Measurements from ENCODE around the gene USP6NL.
A peak's percentile ranks its signal among the peaks of the same experiment; 100 is the strongest.

The USP6NL gene

GRCh38 chr10:11468126-11468742 lies 143.2 kb downstream of the USP6NL start:
- Histone ChIP-seq H3K27me3 (ENCODE audit: insufficient read depth, low read length) (no peaks in the 10 kb centered on the region), H3K27ac (ENCODE audit: low read length) (peak overlapping the region; percentile 21), H3K36me3 (ENCODE audit: insufficient read depth, low read depth, low read length) (peaks cover 20% of the 10 kb centered on the region), H3K4me1 (ENCODE audit: insufficient read depth, low read length) (peaks cover 23% of the 10 kb centered on the region), H3K9me3 (ENCODE audit: insufficient read depth, low read depth, low read length) (no peaks in the 10 kb centered on the region), H3K9ac (ENCODE audit: low read depth, low read length) (no peak overlapping the region), H3K4me3 (ENCODE audit: low read length) (no peak overlapping the region)

GRCh38 chr10:11465406-11465805 lies 146.0 kb downstream of the USP6NL start:
- Histone ChIP-seq H3K27me3 (ENCODE audit: insufficient read depth, low read length) (no peaks in the 10 kb centered on the region), H3K4me3 (ENCODE audit: low read length) (no peak overlapping the region), H3K36me3 (ENCODE audit: insufficient read depth, low read depth, low read length) (peaks cover 45% of the 10 kb centered on the region), H3K9me3 (ENCODE audit: insufficient read depth, low read depth, low read length) (no peaks in the 10 kb centered on the region), H3K4me1 (ENCODE audit: insufficient read depth, low read length) (peaks cover 21% of the 10 kb centered on the region), H3K27ac (ENCODE audit: low read length) (no peak overlapping the region), H3K9ac (ENCODE audit: low read depth, low read length) (no peak overlapping the region)

GRCh38 chr10:11463111-11463510 lies 148.3 kb downstream of the USP6NL start:
- H3K27me3 ChIP-seq (ENCODE audit: insufficient read depth, low read length), result no peaks in the 10 kb centered on the region
- H3K4me1 ChIP-seq (ENCODE audit: insufficient read depth, low read length), result no peaks in the 10 kb centered on the region; the same call in 1 of the 2 replicates
- no peaks in the 10 kb centered on the region for H3K9me3 ChIP-seq (ENCODE audit: insufficient read depth, low read depth, low read length)
- H3K9ac ChIP-seq (ENCODE audit: low read depth, low read length), result no peak overlapping the region
- peaks cover 41% of the 10 kb centered on the region for H3K36me3 ChIP-seq (ENCODE audit: insufficient read depth, low read depth, low read length)
- no peak overlapping the region for H3K27ac ChIP-seq (ENCODE audit: low read length)
- H3K4me3 ChIP-seq (ENCODE audit: low read length), result no peak overlapping the region

- Histone ChIP-seq H3K27me3 (ENCODE audit: insufficient read depth, low read length) (no peaks in the 10 kb centered on the region), H3K9ac (ENCODE audit: low read depth, low read length) (no peak overlapping the region), H3K36me3 (ENCODE audit: insufficient read depth, low read depth, low read length) (peaks cover 39% of the 10 kb centered on the region), H3K4me3 (ENCODE audit: low read length) (no peak overlapping the region), H3K9me3 (ENCODE audit: insufficient read depth, low read depth, low read length) (no peaks in the 10 kb centered on the region), H3K4me1 (ENCODE audit: insufficient read depth, low read length) (no peaks in the 10 kb centered on the region), H3K27ac (ENCODE audit: low read length) (no peak overlapping the region)
Measured at GRCh38 chr10:11462071-11462470, 149.4 kb downstream of the USP6NL start.

- H3K9me3 ChIP-seq (ENCODE audit: insufficient read depth, low read depth, low read length), result no peaks in the 10 kb centered on the region
- peaks cover 15% of the 10 kb centered on the region for H3K36me3 ChIP-seq (ENCODE audit: insufficient read depth, low read depth, low read length)
- H3K4me3 ChIP-seq (ENCODE audit: low read length), result no peak overlapping the region
- H3K27ac ChIP-seq (ENCODE audit: low read length), result no peak overlapping the region
- H3K9ac ChIP-seq (ENCODE audit: low read depth, low read length), result no peak overlapping the region
- no peaks in the 10 kb centered on the region for H3K27me3 ChIP-seq (ENCODE audit: insufficient read depth, low read length)
- no peaks in the 10 kb centered on the region for H3K4me1 ChIP-seq (ENCODE audit: insufficient read depth, low read length)
Measured at GRCh38 chr10:11457336-11457735, 154.1 kb downstream of the USP6NL start.

GRCh38 chr10:11454958-11455566 lies 156.4 kb downstream of the USP6NL start:
- H3K36me3 ChIP-seq (ENCODE audit: insufficient read depth, low read depth, low read length), result no peaks in the 10 kb centered on the region
- no peaks in the 10 kb centered on the region for H3K9me3 ChIP-seq (ENCODE audit: insufficient read depth, low read depth, low read length)
- no peak overlapping the region for H3K27ac ChIP-seq (ENCODE audit: low read length)
- no peaks in the 10 kb centered on the region for H3K4me1 ChIP-seq (ENCODE audit: insufficient read depth, low read length)
- no peak overlapping the region for H3K4me3 ChIP-seq (ENCODE audit: low read length)
- H3K9ac ChIP-seq (ENCODE audit: low read depth, low read length), result no peak overlapping the region
- H3K27me3 ChIP-seq (ENCODE audit: insufficient read depth, low read length), result no peaks in the 10 kb centered on the region

- no peak overlapping the region for H3K4me3 ChIP-seq (ENCODE audit: low read length)
- no peaks in the 10 kb centered on the region for H3K36me3 ChIP-seq (ENCODE audit: insufficient read depth, low read depth, low read length)
- no peaks in the 10 kb centered on the region for H3K27me3 ChIP-seq (ENCODE audit: insufficient read depth, low read length)
- no peak overlapping the region for H3K27ac ChIP-seq (ENCODE audit: low read length)
- H3K4me1 ChIP-seq (ENCODE audit: insufficient read depth, low read length), result no peaks in the 10 kb centered on the region
- H3K9me3 ChIP-seq (ENCODE audit: insufficient read depth, low read depth, low read length), result no peaks in the 10 kb centered on the region
- no peak overlapping the region for H3K9ac ChIP-seq (ENCODE audit: low read depth, low read length)
Measured at GRCh38 chr10:11454160-11454559, 157.3 kb downstream of the USP6NL start.

- H3K9me3 ChIP-seq (ENCODE audit: insufficient read depth, low read depth, low read length), result no peaks in the 10 kb centered on the region
- no peak overlapping the region for H3K9ac ChIP-seq (ENCODE audit: low read depth, low read length)
- H3K4me3 ChIP-seq (ENCODE audit: low read length), result no peak overlapping the region
- H3K27ac ChIP-seq (ENCODE audit: low read length), result no peak overlapping the region
- no peaks in the 10 kb centered on the region for H3K27me3 ChIP-seq (ENCODE audit: insufficient read depth, low read length)
- H3K36me3 ChIP-seq (ENCODE audit: insufficient read depth, low read depth, low read length), result no peaks in the 10 kb centered on the region
- H3K4me1 ChIP-seq (ENCODE audit: insufficient read depth, low read length), result 0 out of 2 replicates have a peak, but pooled peaks cover 3% of the 10 kb centered on the region
Measured at GRCh38 chr10:11451640-11452260, 159.7 kb downstream of the USP6NL start.

GRCh38 chr10:11450427-11450826 lies 161.0 kb downstream of the USP6NL start:
- no peaks in the 10 kb centered on the region for H3K9me3 ChIP-seq (ENCODE audit: insufficient read depth, low read depth, low read length)
- no peak overlapping the region for H3K4me3 ChIP-seq (ENCODE audit: low read length)
- H3K27me3 ChIP-seq (ENCODE audit: insufficient read depth, low read length), result no peaks in the 10 kb centered on the region
- H3K4me1 ChIP-seq (ENCODE audit: insufficient read depth, low read length), result 0 out of 2 replicates have a peak, but pooled peaks cover 3% of the 10 kb centered on the region
- no peak overlapping the region for H3K9ac ChIP-seq (ENCODE audit: low read depth, low read length)
- no peaks in the 10 kb centered on the region for H3K36me3 ChIP-seq (ENCODE audit: insufficient read depth, low read depth, low read length)
- no peak overlapping the region for H3K27ac ChIP-seq (ENCODE audit: low read length)

GRCh38 chr10:11449761-11450160 lies 161.7 kb downstream of the USP6NL start:
- Histone ChIP-seq H3K27me3 (ENCODE audit: insufficient read depth, low read length) (no peaks in the 10 kb centered on the region), H3K36me3 (ENCODE audit: insufficient read depth, low read depth, low read length) (no peaks in the 10 kb centered on the region), H3K4me3 (ENCODE audit: low read length) (no peak overlapping the region), H3K4me1 (ENCODE audit: insufficient read depth, low read length) (0 out of 2 replicates have a peak, but pooled peaks cover 3% of the 10 kb centered on the region), H3K9me3 (ENCODE audit: insufficient read depth, low read depth, low read length) (no peaks in the 10 kb centered on the region), H3K9ac (ENCODE audit: low read depth, low read length) (no peak overlapping the region), H3K27ac (ENCODE audit: low read length) (no peak overlapping the region)

GRCh38 chr10:11448545-11449244 lies 162.8 kb downstream of the USP6NL start:
- Histone ChIP-seq H3K36me3 (ENCODE audit: insufficient read depth, low read depth, low read length) (no peaks in the 10 kb centered on the region), H3K27me3 (ENCODE audit: insufficient read depth, low read length) (no peaks in the 10 kb centered on the region), H3K4me3 (ENCODE audit: low read length) (no peak overlapping the region), H3K9ac (ENCODE audit: low read depth, low read length) (no peak overlapping the region), H3K27ac (ENCODE audit: low read length) (no peak overlapping the region), H3K9me3 (ENCODE audit: insufficient read depth, low read depth, low read length) (no peaks in the 10 kb centered on the region), H3K4me1 (ENCODE audit: insufficient read depth, low read length) (0 out of 2 replicates have a peak, but pooled peaks cover 3% of the 10 kb centered on the region)
